Immature natural killer cell (primary cell): ENCODE data around the gene ADAP1. TPM values are rescaled to one million over a fixed set of nuclear protein-coding genes. Genes with fewer than 3 reads are reported as not detected.
A peak's percentile ranks its signal among the peaks of the same experiment; 100 is the strongest.

Source experiments
- DNase-seq, 3 donors: peaks; one replicate each; pipeline ENCODE4 v3.0.0; 2022; ENCODE audit warnings: mixed read lengths in 1 of 3
- H3K27ac Mint-ChIP-seq, 6 donors: one replicate each; pipeline ENCODE4 v1.8.0; 2020; ENCODE audit warnings: mixed read lengths in 6 of 6, mild to moderate bottlenecking in 5 of 6, inconsistent platforms in 4 of 6, moderate library complexity in 3 of 6
- H3K27me3 Mint-ChIP-seq, 3 donors: one replicate each; pipeline ENCODE4 v1.8.0; 2020 to 2021; ENCODE audit warnings: low read depth in 3 of 3, mild to moderate bottlenecking in 3 of 3, mixed read lengths in 3 of 3, moderate library complexity in 3 of 3, inconsistent platforms in 1 of 3
- H3K36me3 Mint-ChIP-seq, 3 donors: one replicate each; pipeline ENCODE4 v1.8.0; 2020; ENCODE audit warnings: mixed read lengths in 3 of 3, inconsistent platforms in 2 of 3, mild to moderate bottlenecking in 2 of 3
- H3K4me1 Mint-ChIP-seq, 2 donors: one replicate each; pipeline ENCODE4 v1.8.0; 2020; ENCODE audit warnings: inconsistent platforms in 2 of 2, mild to moderate bottlenecking in 2 of 2, mixed read lengths in 2 of 2, moderate library complexity in 1 of 2
- H3K4me3 Mint-ChIP-seq, 5 donors: one replicate each; pipeline ENCODE4 v1.8.0; 2020; ENCODE audit warnings: mild to moderate bottlenecking in 5 of 5, mixed read lengths in 5 of 5, inconsistent platforms in 3 of 5, moderate library complexity in 3 of 5
- H3K9me3 Mint-ChIP-seq, 6 donors: one replicate each; pipeline ENCODE4 v1.8.0; 2020; ENCODE audit warnings: mild to moderate bottlenecking in 6 of 6, mixed read lengths in 6 of 6, inconsistent platforms in 4 of 6, moderate library complexity in 3 of 6
- polyA plus RNA-seq, 3 donors: library from polyadenylated mRNA; unstranded; fragments of 300-500 nt; fragmentation: Illumina TruSeq; gene quantifications; one replicate each; pipeline ENCODE4 v1.2.3, GENCODE V29; 2021

ADAP1 gene
- polyA plus RNA-seq, 3 donors from 2014 or later: 49.7 to 72.1 (median 55.1) TPM

DNA sequence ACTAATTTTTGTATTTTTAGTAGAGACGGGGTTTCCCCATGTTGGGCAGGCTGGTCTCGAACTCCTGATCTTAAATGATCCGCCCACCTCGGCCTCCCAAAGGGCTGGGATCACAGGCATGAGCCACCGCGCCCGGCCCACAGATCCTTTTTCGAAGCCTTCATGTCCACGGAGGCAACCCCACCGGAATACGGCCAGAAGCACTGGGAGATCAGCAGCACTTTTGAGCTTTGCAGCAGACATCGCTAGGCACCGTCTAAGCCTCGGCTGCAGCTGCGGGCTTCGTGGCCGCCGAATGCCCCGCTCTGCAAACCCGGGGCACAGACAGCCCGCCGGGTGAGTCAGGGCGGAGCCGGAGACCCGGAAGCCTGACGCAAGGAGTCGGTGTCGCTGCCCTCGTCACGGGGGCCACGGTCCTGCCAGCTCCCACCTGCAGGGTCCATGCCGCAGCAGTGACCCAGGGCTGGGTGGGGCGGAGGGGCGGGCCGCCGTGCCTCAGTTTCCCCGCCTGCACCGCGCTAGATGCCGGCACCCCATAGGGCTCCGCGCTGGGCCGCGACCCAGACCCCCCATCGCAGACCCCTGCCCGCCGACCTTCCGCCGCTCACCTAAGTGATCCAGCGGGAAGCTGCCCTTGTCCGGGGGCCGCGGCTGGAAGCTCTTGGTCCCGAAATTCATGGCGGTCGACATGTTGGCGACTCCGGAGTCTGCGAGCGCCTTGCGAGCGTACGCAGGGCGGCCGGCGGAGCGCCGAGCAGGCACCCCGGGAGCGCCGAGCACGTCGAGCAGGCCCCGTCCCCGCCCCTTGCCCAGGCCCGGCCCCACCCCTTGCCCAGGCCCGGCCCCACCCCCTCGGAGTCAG lies 20.6 kb upstream of the ADAP1 start, which contains the start of gene COX19:
Gene COX19 (minus strand): TSS at position 730 of the 862 bp plus-strand sequence. CDS start 40 bp downstream, at position 690.
- DNase-seq: peak; percentile 85 to 90 (median 88)
- no peaks in the 10 kb centered on the region for H3K9me3 Mint-ChIP-seq
- H3K4me3 Mint-ChIP-seq: peak within 1 kb of the TSS; percentile 89 to 92 (median 91)
- H3K36me3 Mint-ChIP-seq: peaks cover 5 to 12% (median 10%) of the 10 kb centered on the region in 3 donors
- peaks cover 2 to 9% (median 3%) of the 10 kb centered on the region in 3 donors for H3K27me3 Mint-ChIP-seq
- H3K4me1 Mint-ChIP-seq: peaks cover 35 to 37% of the 10 kb centered on the region in 2 donors
- peak within 1 kb of the TSS; percentile 90 to 97 (median 94) for H3K27ac Mint-ChIP-seq

DNA sequence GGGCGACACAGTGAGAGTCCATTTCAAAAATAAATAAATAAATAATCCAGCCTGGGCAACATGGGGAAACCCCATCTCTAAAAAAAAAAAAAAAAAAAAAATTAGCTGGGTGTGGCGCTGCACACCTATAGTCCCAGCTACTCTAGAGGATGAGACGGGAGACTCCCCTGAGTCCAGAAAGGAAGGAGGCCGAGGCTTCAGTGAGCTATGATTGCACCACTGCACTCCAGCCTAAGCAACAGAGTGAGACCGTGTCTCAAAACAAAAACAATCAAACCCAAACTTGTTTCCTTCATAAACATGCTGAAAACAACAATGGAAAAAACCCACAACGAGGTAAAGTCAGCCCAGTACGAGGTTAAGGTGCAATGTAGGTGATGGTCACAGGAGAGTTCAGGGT lies 19.7 kb upstream of the ADAP1 start:
- H3K36me3 Mint-ChIP-seq: peaks cover 5 to 12% (median 10%) of the 10 kb centered on the region in 3 donors
- H3K27me3 Mint-ChIP-seq: peaks cover 2 to 9% (median 3%) of the 10 kb centered on the region in 3 donors
- H3K27ac Mint-ChIP-seq: peak overlapping the region; percentile 90 to 97 (median 94)
- DNase-seq: peak in 2 of 3 donors; percentile 16 to 36
- H3K4me3 Mint-ChIP-seq: peak overlapping the region; percentile 89 to 92 (median 91)
- H3K4me1 Mint-ChIP-seq: peaks cover 35 to 37% of the 10 kb centered on the region in 2 donors
- no peaks in the 10 kb centered on the region for H3K9me3 Mint-ChIP-seq

DNA sequence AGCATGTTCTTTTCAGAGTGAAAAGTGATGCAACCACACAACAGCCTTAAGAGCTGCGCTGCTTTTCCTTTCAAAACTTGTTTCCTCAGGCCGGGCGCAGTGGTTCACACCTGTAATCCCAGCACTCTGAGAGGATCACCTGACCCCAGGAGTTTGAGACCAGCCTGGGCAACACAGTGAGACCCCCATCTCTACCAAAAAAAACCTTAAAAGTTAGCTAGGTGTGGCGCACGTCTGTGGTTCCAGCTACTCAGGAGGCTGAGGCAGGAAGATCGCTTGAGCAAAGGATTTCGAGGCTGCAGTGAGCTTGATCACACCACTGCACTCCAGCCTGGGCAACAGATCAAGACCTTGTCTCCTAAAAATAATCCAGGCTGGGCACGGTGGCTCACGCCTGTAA lies 18.8 kb upstream of the ADAP1 start:
- H3K4me3 Mint-ChIP-seq: peak overlapping the region; percentile 7 to 71 (median 40)
- no peaks in the 10 kb centered on the region for H3K9me3 Mint-ChIP-seq
- H3K36me3 Mint-ChIP-seq: peaks cover 5 to 12% (median 10%) of the 10 kb centered on the region in 3 donors
- H3K27ac Mint-ChIP-seq: peak overlapping the region in 2 of 6 donors; percentile 29 to 76
- H3K27me3 Mint-ChIP-seq: peaks cover 2 to 9% (median 3%) of the 10 kb centered on the region in 3 donors
- peaks cover 35 to 37% of the 10 kb centered on the region in 2 donors for H3K4me1 Mint-ChIP-seq
- no peak for DNase-seq

DNA sequence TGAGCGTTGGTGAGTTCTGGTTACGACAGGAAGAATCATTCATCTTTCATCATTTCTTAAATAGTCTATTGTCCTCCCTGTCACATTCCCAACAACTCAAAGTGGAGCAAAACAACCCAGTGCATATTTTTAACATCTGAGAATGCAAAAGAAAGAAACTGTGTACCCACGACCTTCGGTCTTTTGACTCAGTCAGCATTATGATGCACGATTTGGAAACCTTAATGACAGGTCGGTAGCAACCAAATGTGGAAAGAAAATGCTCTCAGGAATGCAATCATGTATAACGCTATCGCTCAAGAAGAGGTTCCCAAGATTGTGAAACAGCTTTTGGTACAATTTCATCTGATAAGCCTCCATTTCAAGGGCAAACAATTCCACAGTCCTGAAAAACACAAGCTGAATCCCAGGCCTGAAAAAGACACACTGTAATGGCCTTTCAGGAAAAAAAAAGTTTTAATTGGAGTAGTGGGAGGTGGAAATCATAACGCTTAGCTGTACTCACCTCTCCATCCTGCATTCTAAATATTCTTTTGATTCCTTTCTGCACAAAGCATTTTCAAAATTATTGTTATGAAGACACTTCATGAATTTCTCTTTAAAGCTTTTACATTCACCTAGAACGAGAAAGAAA lies 18.3 kb upstream of the ADAP1 start:
- peaks cover 35 to 37% of the 10 kb centered on the region in 2 donors for H3K4me1 Mint-ChIP-seq
- H3K36me3 Mint-ChIP-seq: peaks cover 8 to 15% (median 13%) of the 10 kb centered on the region in 3 donors
- no peak for DNase-seq
- H3K27me3 Mint-ChIP-seq: peaks cover 2 to 10% (median 3%) of the 10 kb centered on the region in 3 donors
- peak overlapping the region in 1 of 6 donors; percentile 76 for H3K27ac Mint-ChIP-seq
- no peaks in the 10 kb centered on the region for H3K9me3 Mint-ChIP-seq
- peak overlapping the region; percentile 7 to 71 (median 40) for H3K4me3 Mint-ChIP-seq

DNA sequence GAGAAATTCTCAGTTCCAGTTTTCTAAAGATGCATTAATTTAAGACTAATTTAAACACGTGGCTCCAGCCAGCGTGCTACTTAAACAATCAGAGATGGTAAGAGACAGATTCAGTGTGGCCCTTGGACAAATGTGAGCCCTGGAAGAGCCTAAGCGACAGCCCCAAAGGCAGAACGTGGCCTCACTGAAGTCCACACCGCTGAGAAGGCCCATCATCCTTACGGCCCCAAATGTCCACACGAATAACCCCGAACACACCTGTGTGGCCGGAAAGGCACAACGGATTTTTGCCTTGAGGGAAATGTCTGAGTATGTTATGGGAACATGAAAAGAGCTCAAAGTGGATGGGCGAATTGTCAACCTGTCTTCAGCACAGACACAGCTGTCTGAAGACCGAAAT lies 17.6 kb upstream of the ADAP1 start:
- no peaks in the 10 kb centered on the region for H3K9me3 Mint-ChIP-seq
- peaks cover 6 to 12% (median 7%) of the 10 kb centered on the region in 3 donors for H3K27me3 Mint-ChIP-seq
- no peak for DNase-seq
- peaks cover 15 to 18% (median 17%) of the 10 kb centered on the region in 3 donors for H3K36me3 Mint-ChIP-seq
- H3K27ac Mint-ChIP-seq: peak overlapping the region in 1 of 6 donors; percentile 62
- peaks cover 35 to 37% of the 10 kb centered on the region in 2 donors for H3K4me1 Mint-ChIP-seq
- peak overlapping the region in 1 of 5 donors; percentile 21 for H3K4me3 Mint-ChIP-seq

DNA sequence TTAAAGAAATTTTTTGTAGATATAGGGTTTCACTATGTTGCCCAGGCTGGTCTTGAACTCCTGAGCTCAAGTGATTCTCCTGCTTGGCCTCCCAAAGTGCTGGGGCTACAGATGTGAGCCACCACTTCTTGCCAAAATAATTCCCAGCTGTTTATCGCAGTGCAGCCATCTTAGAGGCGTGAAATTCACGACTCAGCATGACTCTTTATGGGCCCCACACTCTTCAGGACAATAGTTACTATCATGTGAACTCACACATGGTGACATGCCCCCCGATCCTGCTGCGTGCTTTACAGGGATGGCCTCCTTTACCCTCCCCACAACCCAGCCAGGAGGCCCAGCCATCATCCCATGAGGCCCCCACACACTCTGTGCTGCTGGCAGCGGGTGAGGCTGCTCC lies 16.3 kb upstream of the ADAP1 start:
- Mint-ChIP-seq H3K27ac (peak overlapping the region in 1 of 6 donors; percentile 55), H3K4me3 (no peak overlapping the region), H3K9me3 (no peaks in the 10 kb centered on the region), H3K4me1 (peaks cover 37 to 44% of the 10 kb centered on the region in 2 donors), H3K27me3 (peaks cover 6 to 12% (median 7%) of the 10 kb centered on the region in 3 donors), H3K36me3 (peaks cover 15 to 20% (median 17%) of the 10 kb centered on the region in 3 donors)
- DNase-seq: no peak

DNA sequence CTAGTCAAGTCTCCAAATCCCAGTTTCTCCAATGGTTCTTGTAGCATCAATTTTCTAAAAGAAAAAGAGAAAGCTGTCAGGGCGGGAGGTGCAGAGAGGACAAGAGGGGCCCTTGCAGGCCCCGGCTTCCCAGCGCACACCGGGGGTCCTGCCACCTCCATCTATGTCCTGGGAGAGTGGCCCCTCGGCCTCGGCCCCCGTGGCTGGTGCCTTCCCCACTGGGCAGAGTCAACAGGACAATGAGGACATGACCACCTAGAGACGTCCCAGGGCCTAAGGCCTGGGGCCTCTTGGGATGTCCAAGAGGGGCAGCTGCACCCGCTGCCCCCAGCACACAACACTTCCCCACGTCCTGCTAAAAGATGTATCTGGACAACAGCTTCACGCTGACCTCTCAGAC lies 14.9 kb upstream of the ADAP1 start:
- Mint-ChIP-seq H3K27ac (no peak overlapping the region), H3K9me3 (no peaks in the 10 kb centered on the region), H3K4me1 (peaks cover 34 to 50% of the 10 kb centered on the region in 2 donors), H3K36me3 (peaks cover 15 to 20% (median 17%) of the 10 kb centered on the region in 3 donors), H3K27me3 (peaks cover 3 to 10% (median 7%) of the 10 kb centered on the region in 3 donors), H3K4me3 (no peak overlapping the region)
- no peak for DNase-seq

DNA sequence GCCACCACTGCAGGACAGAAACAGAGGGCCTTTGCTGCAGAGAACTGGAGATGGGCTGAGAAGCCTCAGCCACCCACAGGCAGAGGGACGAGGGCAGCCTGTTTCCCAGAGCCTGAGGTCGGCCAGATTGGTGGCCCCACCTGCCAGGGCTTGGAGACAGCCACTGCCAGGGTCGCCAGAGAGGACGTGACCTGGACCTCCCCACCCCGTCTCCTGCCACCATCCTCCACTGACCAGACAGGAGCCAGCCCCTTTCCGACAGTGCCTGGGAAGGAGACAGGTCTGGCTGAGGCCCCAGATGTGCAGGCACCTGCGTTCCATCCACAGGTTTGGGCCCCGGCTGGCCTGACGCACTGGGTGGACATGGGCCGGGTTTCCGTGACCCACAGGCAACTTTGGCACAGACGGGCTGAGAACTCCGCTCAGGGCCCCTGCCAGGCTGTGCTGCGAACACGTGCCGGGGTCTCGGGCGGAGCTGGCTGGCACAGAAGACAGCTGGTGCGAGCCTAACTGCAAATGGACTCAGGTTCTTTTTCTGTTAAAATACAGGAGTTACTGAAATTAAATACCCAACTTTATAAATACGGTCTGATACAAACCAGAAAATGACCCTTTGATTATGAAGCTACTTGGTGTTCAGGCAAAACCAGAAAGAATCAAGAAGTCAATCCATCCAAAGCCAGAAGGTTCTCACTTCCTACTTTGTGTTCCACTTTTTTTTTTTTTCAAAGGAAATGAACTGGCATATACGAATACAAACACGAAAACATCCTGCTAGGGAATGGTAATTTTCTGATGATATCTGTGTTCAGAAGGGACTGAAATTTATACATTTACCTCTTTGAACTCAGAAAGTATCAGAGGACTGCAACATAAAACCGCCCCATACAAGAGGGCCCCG lies 14.0 kb upstream of the ADAP1 start:
- no peak for DNase-seq
- H3K4me3 Mint-ChIP-seq: no peak overlapping the region
- no peak overlapping the region for H3K27ac Mint-ChIP-seq
- H3K9me3 Mint-ChIP-seq: no peaks in the 10 kb centered on the region
- H3K4me1 Mint-ChIP-seq: peaks cover 34 to 50% of the 10 kb centered on the region in 2 donors
- peaks cover 15 to 20% (median 17%) of the 10 kb centered on the region in 3 donors for H3K36me3 Mint-ChIP-seq
- H3K27me3 Mint-ChIP-seq: peaks cover 5 to 13% (median 7%) of the 10 kb centered on the region in 3 donors

DNA sequence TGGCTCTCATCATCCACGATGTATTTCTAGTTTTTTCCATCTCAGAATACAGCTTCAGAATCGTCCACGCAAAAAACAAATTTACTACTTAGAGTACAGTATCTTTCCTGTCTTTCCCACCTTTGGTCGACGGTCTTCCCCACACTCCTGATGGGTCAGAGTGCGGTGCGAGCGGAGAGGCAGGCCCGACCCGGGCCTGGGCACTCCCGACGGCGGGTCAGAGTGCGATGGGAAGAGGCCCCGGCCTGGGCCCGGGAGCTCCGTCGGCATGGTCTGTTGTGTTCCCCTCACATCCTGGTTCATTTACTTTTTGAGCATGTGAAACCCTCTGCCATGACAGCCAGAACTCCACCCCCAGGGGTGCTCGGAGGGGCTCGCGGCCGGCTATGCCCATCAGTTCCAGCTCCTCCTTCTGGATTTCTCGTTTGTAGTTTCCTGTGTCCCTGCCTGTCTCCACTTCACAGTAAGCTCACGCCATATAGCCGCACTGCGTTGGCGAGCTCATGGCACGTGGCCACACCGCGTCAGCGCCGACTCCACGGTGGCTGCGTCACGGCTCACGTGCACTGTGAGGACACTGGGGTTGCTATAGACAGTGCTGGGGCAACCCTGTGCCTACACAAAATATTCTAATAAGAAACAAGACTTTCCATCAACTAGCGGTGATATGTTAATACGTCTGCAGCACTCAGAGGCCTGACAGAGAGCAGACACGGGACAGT lies 13.0 kb upstream of the ADAP1 start:
- Mint-ChIP-seq H3K4me1 (peaks cover 26 to 42% of the 10 kb centered on the region in 2 donors), H3K9me3 (no peaks in the 10 kb centered on the region), H3K27ac (no peak overlapping the region), H3K36me3 (peaks cover 15 to 17% (median 15%) of the 10 kb centered on the region in 3 donors), H3K27me3 (peaks cover 5 to 14% (median 7%) of the 10 kb centered on the region in 3 donors), H3K4me3 (no peak overlapping the region)
- DNase-seq: no peak

DNA sequence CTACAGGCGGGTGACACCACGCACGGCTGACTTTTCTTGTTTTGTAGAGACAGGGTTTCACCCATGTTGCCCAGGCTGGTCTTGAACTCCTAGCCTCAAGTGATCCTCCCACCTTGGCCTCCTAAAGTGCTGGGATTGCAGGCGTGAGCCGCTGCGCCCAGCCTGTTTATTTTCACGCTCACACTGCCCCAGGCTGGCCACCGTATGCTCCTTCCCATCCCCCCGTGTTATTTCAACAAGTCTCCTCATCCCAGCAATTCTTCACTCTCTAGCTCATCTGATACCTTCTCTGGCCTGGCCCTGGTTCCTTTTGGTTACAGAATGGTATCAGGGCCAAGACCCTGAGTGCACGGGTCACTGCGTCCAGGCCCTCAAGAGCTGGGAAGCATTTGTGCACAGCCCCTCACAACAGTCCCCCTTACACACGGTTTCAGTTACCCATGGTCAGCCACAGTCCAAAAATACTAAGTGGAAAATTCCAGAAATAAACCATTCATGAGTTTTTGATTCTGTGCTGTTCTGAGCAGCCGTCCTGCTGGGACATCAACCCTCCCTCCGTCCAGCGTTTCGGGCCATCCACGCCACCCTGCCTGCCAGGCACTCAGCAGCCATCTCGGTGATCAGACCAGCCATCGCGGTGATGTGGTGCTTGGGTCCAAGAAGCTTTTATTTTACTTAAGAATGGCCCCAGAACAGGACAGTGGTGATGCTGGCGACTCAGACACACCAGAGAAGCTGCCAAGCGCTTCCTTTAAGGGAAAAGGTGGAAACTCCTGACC lies 12.0 kb upstream of the ADAP1 start:
- no peak for DNase-seq
- no peak overlapping the region for H3K4me3 Mint-ChIP-seq
- H3K36me3 Mint-ChIP-seq: peaks cover 10 to 16% (median 15%) of the 10 kb centered on the region in 3 donors

DNA sequence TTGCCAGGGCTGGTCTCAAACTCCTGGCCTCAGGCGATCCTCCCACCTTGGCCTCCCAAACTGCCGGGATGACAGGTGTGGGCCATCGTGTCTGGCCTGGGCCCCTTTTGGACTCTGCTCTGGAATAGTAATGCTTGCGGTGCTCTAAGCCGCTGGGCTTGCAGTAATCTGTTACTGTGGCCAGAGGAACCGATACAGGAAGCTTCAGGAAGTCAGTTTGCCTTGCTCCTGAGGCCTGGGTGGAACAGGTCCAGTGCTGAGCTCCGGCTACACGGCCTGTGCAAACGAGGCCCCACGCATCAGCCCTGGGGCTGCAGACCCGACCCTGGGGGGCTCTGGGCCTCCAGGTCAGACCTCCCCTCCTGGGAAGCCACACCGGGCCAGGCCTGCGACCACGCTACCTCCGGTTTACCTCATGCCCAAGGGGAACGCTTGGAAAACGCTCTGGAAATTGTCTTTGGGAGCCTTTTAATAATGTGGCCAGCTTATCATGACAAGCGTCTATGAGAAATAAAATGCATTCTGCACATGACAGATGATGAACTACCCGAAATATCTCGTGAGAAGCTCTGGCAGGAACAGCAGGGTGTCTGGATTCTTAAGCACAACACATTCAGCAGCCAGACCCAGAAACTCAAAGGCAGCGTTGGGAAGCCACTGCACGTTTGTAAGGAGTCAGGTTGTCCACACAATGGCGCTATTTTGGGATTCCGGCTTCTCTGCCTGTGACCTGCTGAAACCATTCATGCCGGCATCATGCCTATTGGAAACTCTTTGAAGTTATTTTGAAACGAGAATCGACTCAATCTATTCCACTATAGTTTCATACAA lies 10.1 kb upstream of the ADAP1 start:
- DNase-seq: no peak
- H3K36me3 Mint-ChIP-seq: peaks cover 4 to 10% (median 10%) of the 10 kb centered on the region in 3 donors
- peaks cover 5 to 12% (median 11%) of the 10 kb centered on the region in 3 donors for H3K27me3 Mint-ChIP-seq
- H3K4me3 Mint-ChIP-seq: peak overlapping the region in 2 of 5 donors; percentile 24 to 56
- no peaks in the 10 kb centered on the region for H3K9me3 Mint-ChIP-seq
- peaks cover 15 to 26% of the 10 kb centered on the region in 2 donors for H3K4me1 Mint-ChIP-seq
- H3K27ac Mint-ChIP-seq: peak overlapping the region in 2 of 6 donors; percentile 4 to 38

More for the DNA sequence above, 12.0 kb upstream of the ADAP1 start:
- Mint-ChIP-seq H3K9me3 (no peaks in the 10 kb centered on the region), H3K27me3 (peaks cover 5 to 14% (median 10%) of the 10 kb centered on the region in 3 donors), H3K27ac (peak overlapping the region in 4 of 6 donors; percentile 26 to 77 (median 41)), H3K4me1 (peaks cover 20 to 33% of the 10 kb centered on the region in 2 donors)
